AG04449 (cell line): ENCODE data around the gene NDUFS5.
A peak's percentile ranks its signal among the peaks of the same experiment; 100 is the strongest.

ENCODE experiments used
- CTCF ChIA-PET: fragments of 350-600 bp; formaldehyde crosslinking; extraction: SDS; loops from one replicate; lab custom pipeline; 2021; ENCODE audit warnings: antibody characterized with exemption; lab: Yijun Ruan, JAX
- POLR2A ChIA-PET: fragments of 400-600, 350-600 bp; formaldehyde crosslinking; extraction: SDS; loops from one replicate; lab custom pipeline; 2020; ENCODE audit warnings: antibody characterized with exemption, inconsistent platforms; lab: Yijun Ruan, JAX
- DNase-seq: peaks from one replicate; pipeline ENCODE4 v3.0.0-alpha.2; 2010; ENCODE audit warnings: low read depth, low spot score
- H3K4me3 ChIP-seq: 2 replicates; pipeline ENCODE4 v1.5.1; 2011; ENCODE audit warnings: low read depth, mild to moderate bottlenecking, control low read depth, low read length
- CTCF ChIP-seq: IDR thresholded peaks from one replicate; pipeline ENCODE4 v1.5.1; 2011; ENCODE audit warnings: mild to moderate bottlenecking, moderate library complexity, low read length, control low read depth, inconsistent platforms; ENCODE audit not compliant: insufficient read depth; ENCODE audit errors: missing control alignments

Gene NDUFS5

GRCh38 chr1:38991638-38992411 lies 34.3 kb upstream of the NDUFS5 start:
- ChIA-PET POLR2A (no interaction called here), CTCF (interaction anchor here (1.0 to 1.6 kb wide), 5 partner anchors 11 to 157 kb away, joined by 3 to 5 read pairs (median 3); partner anchors contain the start of gene NDUFS5)
- no peak for TF ChIP-seq CTCF

GRCh38 chr1:38992412-38993111 lies 33.6 kb upstream of the NDUFS5 start:
- no peak for TF ChIP-seq CTCF
- ChIA-PET CTCF (interaction anchor here (1.0 to 1.6 kb wide), 5 partner anchors 10 to 157 kb away, joined by 3 to 5 read pairs (median 3); partner anchors contain the start of gene NDUFS5), POLR2A (interaction anchor here (1.9 kb wide), 1 partner anchor 11 kb away, joined by 5 read pairs; no protein-coding TSS in a partner anchor)
- peak overlapping the region; percentile 86 for H3K4me3 ChIP-seq
- no peak for DNase-seq

More at GRCh38 chr1:38991638-38992411, 34.3 kb upstream of the NDUFS5 start:
- peak overlapping the region; percentile 86 for H3K4me3 ChIP-seq
- no peak for DNase-seq

GRCh38 chr1:38994196-38994595 lies 32.0 kb upstream of the NDUFS5 start:
- ChIA-PET POLR2A (interaction anchor here (1.9 kb wide), 1 partner anchor 9 kb away, joined by 5 read pairs; no protein-coding TSS in a partner anchor), CTCF (no interaction called here)
- no peak for TF ChIP-seq CTCF
- no peak for DNase-seq
- no peak overlapping the region for H3K4me3 ChIP-seq

- no peak for TF ChIP-seq CTCF
- H3K4me3 ChIP-seq = no peak overlapping the region
- ChIA-PET CTCF (no interaction called here), POLR2A (interaction anchor here (0.9 kb wide), 1 partner anchor 13 kb away, joined by 3 read pairs; no protein-coding TSS in a partner anchor)
- no peak for DNase-seq
Measured at GRCh38 chr1:38997034-38997900, 28.9 kb upstream of the NDUFS5 start.

GRCh38 chr1:38997901-38998190 lies 28.3 kb upstream of the NDUFS5 start:
- DNase-seq = no peak
- TF ChIP-seq CTCF = no peak
- CTCF ChIA-PET = no interaction called here
- H3K4me3 ChIP-seq = no peak overlapping the region
- POLR2A ChIA-PET = interaction anchor here (0.9 kb wide), 1 partner anchor 12 kb away, joined by 3 read pairs; no protein-coding TSS in a partner anchor
